ENCODE results near the gene FCRL6. TPM values are rescaled to one million over a fixed set of nuclear protein-coding genes. Genes with fewer than 3 reads are reported as not detected.

The FCRL6 gene
- total and polyA plus RNA-seq, 2 of the 13 experiments (the other 11 are each of a cell fraction or from before 2014, with no cell fraction given): not detected

DNA sequence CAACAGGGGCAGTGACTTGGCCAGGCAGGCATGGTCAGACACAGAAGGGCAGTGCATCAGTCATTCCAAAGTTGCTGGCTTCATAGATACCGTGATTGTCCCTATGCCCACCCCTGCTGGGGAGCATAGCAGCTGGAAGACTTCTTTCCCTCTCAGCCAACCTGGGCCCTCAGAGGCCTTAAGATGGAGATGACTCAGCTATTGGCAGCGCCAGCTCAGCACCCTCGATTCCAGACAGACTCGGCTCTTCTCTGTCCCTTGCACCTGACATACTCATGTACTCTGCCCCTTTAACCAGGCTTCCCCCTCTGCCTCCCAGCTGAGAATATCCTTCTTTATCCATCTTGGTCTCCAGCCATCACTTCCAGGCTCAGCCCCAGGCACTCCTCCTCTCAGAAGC lies 41.3 kb downstream of the FCRL6 start (continued):
- TF ChIP-seq, protein P1, sequence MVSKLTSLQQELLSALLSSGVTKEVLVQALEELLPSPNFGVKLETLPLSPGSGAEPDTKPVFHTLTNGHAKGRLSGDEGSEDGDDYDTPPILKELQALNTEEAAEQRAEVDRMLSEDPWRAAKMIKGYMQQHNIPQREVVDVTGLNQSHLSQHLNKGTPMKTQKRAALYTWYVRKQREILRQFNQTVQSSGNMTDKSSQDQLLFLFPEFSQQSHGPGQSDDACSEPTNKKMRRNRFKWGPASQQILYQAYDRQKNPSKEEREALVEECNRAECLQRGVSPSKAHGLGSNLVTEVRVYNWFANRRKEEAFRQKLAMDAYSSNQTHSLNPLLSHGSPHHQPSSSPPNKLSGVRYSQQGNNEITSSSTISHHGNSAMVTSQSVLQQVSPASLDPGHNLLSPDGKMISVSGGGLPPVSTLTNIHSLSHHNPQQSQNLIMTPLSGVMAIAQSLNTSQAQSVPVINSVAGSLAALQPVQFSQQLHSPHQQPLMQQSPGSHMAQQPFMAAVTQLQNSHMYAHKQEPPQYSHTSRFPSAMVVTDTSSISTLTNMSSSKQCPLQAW (CRISPR knock-in tag; IDR thresholded peaks at IDR 0.05): no peak
- no peak for TF ChIP-seq NCOA5 (CRISPR knock-in tag; IDR thresholded peaks at IDR 0.05)
- TF ChIP-seq, protein P2, sequence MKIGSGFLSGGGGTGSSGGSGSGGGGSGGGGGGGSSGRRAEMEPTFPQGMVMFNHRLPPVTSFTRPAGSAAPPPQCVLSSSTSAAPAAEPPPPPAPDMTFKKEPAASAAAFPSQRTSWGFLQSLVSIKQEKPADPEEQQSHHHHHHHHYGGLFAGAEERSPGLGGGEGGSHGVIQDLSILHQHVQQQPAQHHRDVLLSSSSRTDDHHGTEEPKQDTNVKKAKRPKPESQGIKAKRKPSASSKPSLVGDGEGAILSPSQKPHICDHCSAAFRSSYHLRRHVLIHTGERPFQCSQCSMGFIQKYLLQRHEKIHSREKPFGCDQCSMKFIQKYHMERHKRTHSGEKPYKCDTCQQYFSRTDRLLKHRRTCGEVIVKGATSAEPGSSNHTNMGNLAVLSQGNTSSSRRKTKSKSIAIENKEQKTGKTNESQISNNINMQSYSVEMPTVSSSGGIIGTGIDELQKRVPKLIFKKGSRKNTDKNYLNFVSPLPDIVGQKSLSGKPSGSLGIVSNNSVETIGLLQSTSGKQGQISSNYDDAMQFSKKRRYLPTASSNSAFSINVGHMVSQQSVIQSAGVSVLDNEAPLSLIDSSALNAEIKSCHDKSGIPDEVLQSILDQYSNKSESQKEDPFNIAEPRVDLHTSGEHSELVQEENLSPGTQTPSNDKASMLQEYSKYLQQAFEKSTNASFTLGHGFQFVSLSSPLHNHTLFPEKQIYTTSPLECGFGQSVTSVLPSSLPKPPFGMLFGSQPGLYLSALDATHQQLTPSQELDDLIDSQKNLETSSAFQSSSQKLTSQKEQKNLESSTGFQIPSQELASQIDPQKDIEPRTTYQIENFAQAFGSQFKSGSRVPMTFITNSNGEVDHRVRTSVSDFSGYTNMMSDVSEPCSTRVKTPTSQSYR (CRISPR knock-in tag; IDR thresholded peaks at IDR 0.05; ENCODE audit: borderline replicate concordance): no peak
- TF ChIP-seq NKX3-1 (CRISPR knock-in tag; IDR thresholded peaks at IDR 0.05): no peak
- no peak for TF ChIP-seq ZNF496 (CRISPR knock-in tag; IDR thresholded peaks at IDR 0.05; ENCODE audit: insufficient replicate concordance)
- no peak for TF ChIP-seq TGIF2 (CRISPR knock-in tag; IDR thresholded peaks at IDR 0.05)
- TF ChIP-seq, protein P3, sequence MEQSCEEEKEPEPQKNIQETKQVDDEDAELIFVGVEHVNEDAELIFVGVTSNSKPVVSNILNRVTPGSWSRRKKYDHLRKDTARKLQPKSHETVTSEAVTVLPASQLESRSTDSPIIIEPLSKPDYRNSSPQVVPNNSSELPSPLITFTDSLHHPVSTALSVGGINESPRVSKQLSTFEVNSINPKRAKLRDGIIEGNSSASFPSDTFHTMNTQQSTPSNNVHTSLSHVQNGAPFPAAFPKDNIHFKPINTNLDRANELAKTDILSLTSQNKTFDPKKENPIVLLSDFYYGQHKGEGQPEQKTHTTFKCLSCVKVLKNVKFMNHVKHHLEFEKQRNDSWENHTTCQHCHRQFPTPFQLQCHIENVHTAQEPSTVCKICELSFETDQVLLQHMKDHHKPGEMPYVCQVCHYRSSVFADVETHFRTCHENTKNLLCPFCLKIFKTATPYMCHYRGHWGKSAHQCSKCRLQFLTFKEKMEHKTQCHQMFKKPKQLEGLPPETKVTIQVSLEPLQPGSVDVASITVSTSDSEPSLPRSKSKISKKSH (CRISPR knock-in tag; IDR thresholded peaks at IDR 0.05; ENCODE audit: borderline replicate concordance): no peak
- TF ChIP-seq ZNF549 (CRISPR knock-in tag; IDR thresholded peaks at IDR 0.05): no peak
- TF ChIP-seq ZNF230 (CRISPR knock-in tag; IDR thresholded peaks at IDR 0.05): no peak
- no peak for TF ChIP-seq ZSCAN12 (CRISPR knock-in tag; IDR thresholded peaks at IDR 0.05)

All from HepG2 (cell line).